Posterior cingulate gyrus (tissue), 11 donors: ENCODE measurements around the gene PLAGL2.
"Not testable (repeated sequence)": the region's sequence is repeated elsewhere in the genome, so short reads cannot be mapped to it uniquely, and the experiment has no call there.

Experiments
- DNase-seq, 10 donors: peaks; one replicate each; pipeline versions ENCODE4 v3.0.0 to v3.0.0-alpha.2; 2020 to 2021; ENCODE audit warnings: mixed read lengths in 3 of 10
- intact Hi-C: fragments of 100-400 bp; cut with DNase I; formaldehyde crosslinking; loops from one replicate; pipeline ENCODE4 v1.15.1; 2023

Gene PLAGL2, protein sequence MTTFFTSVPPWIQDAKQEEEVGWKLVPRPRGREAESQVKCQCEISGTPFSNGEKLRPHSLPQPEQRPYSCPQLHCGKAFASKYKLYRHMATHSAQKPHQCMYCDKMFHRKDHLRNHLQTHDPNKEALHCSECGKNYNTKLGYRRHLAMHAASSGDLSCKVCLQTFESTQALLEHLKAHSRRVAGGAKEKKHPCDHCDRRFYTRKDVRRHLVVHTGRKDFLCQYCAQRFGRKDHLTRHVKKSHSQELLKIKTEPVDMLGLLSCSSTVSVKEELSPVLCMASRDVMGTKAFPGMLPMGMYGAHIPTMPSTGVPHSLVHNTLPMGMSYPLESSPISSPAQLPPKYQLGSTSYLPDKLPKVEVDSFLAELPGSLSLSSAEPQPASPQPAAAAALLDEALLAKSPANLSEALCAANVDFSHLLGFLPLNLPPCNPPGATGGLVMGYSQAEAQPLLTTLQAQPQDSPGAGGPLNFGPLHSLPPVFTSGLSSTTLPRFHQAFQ

DNA sequence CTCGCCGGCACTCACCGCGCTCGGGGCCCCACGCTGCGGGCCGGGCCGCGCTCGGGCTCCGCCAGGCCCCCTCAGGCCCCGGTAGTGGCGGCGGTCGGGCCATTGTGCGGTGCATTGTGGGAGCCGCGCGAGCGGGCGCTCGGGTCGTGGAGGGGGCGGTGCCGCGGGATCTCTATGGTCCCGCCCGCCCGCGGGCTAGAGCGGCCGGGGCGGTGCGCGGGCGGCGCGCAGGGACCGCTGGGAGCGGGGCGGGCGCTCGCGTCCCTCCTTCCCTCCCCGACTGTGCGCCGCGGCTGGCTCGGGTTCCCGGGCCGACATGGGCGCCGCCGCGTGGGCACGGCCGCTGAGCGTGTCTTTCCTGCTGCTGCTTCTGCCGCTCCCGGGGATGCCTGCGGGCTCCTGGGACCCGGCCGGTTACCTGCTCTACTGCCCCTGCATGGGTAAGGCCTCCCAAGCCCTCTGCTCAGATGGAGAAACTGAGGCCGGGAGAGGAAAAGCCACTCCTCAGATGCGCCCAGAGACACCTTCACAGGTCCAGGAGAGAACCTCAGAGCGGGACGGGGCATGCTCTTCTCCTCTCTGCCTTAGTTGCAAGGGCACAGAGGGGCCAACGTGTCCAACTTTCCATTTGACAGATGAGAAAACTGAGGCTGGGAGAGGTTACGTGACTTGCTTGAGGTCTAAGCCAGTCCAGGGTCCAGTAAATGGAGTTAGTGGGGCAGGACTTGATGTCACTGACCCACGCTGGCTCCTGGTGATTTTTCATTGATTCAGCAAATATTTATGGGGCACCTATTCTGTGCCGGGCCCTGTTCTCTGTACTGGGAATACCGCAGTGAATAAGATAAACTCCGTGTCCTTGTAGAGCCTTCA is at the start of gene PLAGL2, which contains the start of gene POFUT1:
Gene PLAGL2 (minus strand): TSS at position 118 of the 873 bp plus-strand sequence. CDS start 5,565 bp downstream, outside the sequence.
Gene POFUT1 (plus strand): TSS at position 255 of the 873 bp plus-strand sequence. CDS start 62 bp downstream, at position 317.
- peak; percentile 85 to 98 (median 88) for DNase-seq
- intact Hi-C loops = loop anchor here (1.0 to 10.0 kb wide), 5 partner anchors 69 to 383 kb away; partner anchors contain the start of genes ASXL1, KIF3B and TM9SF4

DNA sequence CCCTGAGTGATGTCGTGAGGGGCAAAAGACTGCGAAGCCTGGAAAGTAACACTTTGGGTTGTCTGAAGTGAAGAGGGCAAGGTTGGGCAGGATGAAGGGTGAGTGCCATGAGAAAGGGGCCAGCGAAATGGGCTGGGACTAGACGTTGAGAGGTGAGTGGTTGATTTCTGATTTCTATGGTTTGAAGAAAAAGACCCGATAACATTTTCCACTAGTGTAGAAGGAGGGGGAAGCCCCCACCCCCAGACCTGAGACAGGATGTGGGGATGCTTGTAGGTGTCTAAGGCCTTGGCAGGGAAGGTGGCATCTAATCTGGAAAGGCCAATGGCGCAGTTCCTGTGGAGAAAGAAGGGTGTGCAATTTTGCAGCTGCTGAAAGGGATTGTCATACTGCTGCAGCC is 44.6 kb upstream of the PLAGL2 start:
- intact Hi-C loops = no loop called here
- DNase-seq = peak in 1 of 10 donors; percentile 2

DNA sequence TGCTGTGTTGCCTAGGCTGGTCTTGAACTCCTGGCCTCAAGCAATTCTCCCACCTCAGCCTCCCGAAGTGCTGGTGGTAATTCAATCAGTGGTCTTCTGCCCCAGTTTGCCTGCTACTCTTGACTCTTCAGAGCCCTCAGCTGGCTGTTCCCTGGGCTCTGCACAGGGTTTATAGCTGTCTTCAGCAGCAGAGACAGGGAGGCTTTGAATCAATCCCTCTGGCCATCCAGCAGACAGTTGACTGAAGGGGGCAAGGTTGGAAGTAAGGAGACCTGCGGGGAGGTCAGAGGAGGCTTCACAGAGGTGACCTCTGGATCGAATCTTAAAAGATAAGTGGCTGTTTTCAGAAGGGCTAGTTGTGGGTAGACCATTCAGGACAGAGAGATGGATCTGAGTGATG is 43.9 kb upstream of the PLAGL2 start:
- intact Hi-C loops = no loop called here
- peak in 1 of 10 donors; percentile 3 for DNase-seq

DNA sequence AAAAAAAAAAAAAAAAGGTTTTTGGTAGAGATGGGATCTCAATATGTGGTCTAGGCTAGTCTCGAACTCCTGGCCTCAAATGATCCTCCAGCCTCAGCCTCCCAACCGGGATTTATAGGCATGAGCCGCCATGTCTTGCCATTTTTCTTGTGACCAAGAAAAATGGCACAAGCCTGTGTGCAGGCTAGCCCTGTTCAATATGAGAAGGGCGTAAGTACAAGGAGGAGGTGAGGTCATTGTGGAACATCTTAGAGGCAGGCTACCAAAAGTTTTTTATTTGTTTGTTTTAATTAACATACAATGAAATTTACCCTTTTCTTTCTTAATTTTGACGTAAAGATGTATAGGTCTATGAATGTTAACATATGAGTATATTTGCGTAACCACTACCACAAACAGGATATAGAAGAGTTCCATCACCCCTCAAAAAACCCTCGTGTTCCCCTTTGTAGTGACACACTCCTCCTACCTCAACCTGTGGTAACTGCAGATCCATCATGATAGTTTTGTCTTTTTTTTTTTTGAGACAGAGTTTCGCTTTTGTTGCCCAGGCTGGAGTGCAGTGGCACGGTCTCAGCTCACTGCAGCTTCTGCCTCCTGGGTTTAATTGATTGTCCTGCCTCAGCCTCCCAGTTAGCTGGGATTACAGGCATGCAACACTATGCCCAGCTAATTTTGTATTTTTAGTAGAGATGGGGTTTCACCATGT is 41.6 kb upstream of the PLAGL2 start:
- intact Hi-C loops = no loop called here
- peak in 2 of 10 donors; percentile 4 to 31 for DNase-seq

DNA sequence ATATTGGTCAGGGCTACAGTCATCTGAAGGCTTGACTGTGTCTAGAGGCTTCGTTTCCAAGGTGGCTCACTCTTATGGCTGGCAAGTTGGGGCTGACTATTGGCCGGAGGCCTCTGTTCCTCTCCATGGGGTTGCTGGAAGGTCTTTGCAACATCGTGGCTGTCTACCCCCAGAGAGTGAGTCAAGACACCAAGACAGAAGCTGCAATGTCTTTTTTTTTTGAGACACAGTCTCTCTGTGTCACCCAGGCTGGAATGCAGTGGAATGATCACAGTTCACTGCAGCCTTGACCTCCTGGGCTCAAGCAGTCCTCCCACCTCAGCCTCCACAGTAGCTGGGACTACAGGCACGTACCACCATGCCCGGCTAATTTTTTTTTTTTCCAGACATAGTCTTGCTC is 40.5 kb upstream of the PLAGL2 start:
- intact Hi-C loops = no loop called here
- DNase-seq = peak in 2 of 10 donors; percentile 22 to 24

DNA sequence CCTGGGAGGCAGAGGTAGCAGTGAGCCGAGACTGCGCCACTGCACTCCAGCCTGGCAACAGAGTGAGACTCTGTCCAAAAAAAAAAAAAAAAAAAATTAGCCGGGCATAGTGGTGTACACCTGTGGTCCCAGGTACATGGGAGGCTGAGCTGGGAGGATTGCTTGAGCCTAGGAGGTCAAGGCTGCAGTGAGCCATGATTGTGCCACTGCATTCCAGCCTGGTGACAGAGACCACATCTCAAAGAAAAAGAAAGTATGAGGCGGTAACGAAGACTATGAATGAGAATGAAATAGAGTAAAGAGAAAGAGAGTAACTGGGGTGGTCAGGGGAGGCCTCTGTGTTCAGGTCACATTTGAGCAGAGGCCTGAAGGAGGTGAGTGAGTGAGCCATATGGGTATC is 38.7 kb upstream of the PLAGL2 start:
- intact Hi-C loops = not testable (repeated sequence)
- peak in 2 of 10 donors; percentile 25 to 40 for DNase-seq

DNA sequence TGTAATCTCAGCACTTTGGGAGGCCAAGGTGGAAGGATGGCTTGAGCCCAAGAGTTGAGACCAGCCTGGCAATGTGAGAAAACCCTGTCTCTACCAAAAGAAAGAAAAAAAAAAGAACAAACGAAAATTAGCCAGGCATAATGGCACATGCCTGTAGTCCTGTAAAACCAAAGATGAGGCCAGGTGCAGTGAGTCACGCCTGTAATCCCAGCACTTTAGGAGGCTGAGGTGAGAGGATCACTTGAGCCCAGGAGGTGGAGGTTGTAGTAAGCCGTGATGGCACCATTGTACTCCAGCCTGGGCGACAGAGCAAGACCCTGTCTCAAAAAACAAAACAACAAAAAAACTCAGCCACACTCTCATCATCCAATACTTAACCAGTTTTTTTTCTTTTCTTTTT is 37.4 kb upstream of the PLAGL2 start:
- intact Hi-C loops = no loop called here
- peak in 2 of 10 donors; percentile 18 to 22 for DNase-seq

DNA sequence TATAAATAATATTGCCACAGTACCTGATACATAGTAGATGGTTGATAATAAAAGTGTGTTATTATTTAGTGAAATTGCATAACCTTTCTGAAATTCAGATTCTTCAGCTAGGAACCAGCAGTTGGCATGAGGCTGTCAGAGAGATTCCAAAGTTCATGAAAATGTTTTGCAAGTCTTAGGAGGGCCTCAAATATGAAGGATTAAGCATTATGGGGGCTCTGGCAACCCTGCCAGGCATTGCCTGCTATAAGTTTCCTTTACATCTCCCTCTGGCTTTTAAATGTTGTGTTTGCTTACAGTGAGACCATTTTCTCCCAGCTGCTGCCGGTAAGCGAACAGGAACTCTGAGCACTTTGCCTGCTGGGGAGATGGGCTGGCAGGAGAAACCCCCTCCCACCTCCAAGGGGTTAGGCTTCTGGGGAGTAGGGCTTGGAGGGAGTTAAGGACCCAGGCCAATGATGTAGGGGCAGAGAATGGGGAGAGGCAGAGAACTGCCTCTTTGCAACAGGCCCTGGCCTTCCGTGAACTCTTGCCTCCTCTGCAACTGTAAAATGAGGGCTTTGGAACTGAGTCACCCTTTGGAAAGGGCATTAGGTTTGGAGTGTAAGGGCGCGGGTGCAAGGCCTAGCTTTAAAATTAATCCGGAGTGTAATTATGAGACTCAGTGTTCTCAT is 36.7 kb upstream of the PLAGL2 start:
- intact Hi-C loops = no loop called here
- peak in 1 of 10 donors; percentile 3 for DNase-seq

DNA sequence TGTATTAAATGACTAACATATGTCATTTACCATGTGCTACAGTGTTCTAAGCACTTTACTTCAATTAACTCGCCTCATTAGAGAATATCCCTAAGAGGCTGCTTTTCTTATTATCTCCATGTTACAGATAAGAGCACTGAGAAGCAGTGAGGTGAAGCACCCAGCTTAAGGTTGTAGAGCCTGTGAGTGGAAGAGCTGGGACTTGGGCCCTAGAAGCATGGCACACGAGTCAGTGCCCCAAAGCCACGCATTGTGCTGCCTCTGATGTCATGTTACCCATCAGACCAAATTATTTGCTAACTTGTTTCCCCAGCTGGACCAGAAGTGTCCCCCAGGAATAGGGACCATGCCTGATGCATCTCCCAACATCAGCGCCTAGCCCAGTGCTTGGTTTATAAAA is 34.3 kb upstream of the PLAGL2 start:
- intact Hi-C loops = no loop called here
- DNase-seq = peak in 2 of 10 donors; percentile 4

DNA sequence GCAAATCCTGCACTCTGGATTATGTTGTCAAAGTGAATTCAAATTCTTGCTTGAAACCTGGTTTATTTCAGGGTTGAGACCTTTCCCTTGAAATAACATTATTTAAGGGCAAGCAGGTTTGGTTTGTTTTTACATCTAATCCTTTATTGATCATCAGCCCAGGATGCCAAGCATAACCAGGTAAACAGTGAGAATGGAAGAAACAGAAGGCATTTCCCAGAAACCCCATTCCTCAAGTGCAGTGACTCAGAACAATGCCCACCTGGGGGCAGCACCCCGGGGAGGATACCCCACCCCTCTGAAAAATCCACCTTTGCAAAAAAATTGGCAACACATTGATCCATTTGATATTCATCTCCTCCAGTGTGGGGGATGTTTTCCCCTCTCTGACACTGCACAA is 32.7 kb upstream of the PLAGL2 start:
- intact Hi-C loops = no loop called here
- DNase-seq = peak in 2 of 10 donors; percentile 2 to 44

DNA sequence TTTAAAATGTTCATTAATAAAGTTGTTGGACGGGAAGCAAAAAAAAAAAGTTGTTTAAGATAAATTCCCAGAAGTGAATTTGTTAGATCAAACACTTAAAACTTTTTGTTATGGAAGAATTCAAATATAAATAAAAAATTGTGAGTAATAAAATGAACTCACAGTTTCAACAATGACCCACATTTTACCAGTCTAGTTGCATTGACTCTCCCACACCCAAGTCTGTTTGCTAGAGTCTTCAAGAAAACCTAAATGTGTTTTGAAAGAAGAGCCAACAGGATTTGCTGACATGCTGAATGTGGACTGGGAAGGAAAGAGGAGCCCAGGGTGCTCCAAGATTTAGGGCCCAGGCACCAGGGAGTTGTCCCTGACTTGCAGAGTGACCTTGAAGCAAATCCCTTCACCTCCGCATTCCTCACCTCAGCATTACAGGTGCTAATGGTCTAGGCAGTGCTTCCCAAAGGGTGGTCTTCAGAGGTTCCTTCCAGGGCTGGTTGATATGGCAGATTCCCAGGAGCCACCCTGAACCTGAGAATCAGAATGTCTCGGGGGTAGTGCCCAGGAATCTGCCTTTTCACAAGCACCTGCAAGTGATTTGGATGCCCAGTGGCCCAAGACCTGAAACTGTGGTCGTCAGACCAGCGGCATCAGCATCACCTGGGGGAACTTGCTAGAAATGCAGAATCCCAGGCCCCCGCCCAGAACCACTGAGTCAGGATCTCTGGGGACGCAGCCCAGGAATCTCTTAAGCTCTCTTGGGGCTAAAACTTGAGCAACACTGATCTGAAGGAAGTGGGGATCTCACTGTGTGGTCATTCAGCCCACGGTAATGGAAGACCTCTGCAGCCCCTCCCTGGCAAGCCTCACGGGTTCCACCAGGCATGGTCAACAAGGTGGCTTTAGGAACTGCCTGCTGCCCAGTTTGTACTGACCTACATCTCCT is 31.2 kb upstream of the PLAGL2 start:
- peak in 2 of 10 donors; percentile 32 to 68 for DNase-seq
- intact Hi-C loops = no loop called here

DNA sequence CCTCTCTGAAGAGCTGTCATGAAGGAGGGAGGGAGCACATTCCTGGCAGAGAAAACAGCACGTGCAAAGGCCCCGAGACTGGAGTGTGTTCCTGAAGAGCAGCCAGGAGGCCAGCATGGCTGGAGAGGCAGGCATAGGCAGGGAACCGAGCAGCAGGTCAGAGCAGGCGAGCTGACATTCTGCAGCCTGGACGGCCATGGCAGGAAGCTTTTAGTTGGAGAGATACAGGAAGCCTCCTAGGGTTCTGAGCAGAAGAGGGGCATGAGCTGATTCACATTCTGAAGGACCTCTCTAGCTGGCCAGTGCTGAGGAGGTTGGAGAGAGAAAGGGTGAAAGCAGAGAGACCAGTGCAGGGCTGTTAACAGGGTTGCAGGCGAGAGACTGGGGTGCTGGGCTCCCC is 29.9 kb upstream of the PLAGL2 start:
- DNase-seq = peak in 2 of 10 donors; percentile 17 to 62
- intact Hi-C loops = no loop called here

DNA sequence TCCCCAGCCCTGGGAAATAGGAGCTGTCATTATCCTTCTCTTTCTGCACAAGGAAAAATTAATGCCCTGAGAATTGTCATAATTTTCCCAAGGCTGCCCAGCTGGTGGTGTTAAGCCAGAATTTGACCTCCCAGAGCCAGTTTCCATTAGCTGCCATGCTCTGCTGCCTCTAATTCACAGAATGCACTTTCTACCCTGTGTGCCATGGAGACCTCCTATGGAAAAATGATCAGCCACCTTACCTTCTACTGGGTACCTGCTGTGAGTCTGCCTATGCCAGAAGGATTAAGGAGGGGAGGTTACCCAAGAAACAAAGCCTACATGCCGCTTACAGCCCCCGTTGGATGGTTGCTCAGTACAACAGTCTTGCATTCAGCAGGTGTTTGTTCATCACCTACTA is 29.3 kb upstream of the PLAGL2 start:
- intact Hi-C loops = no loop called here

DNA sequence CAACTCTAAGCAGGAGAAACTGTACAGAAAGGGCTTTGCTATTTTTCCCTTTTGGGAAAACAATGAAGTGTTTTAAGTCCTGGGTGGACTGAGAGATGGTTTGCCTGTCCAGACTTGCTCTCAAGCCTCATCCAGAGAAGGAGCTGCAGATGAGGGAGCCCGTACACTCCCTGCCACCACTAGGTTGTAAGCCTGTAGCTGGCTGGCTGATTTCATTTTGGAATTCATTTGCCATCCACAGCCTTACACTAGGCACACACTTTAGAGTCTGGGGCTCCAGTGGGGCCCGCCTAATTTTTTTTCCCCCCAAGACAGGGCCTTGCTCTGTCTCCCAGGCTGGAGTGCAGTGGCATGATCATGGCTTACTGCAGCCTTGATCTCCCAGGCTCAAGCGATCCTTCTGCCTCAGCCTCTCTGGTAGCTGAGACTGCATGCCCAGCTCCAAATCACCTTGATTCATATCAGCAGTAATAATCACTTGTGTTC is 28.5 kb upstream of the PLAGL2 start:
- intact Hi-C loops = no loop called here
- DNase-seq = peak in 2 of 10 donors; percentile 21 to 49

More for the DNA sequence above, 29.3 kb upstream of the PLAGL2 start:
- DNase-seq = peak in 1 of 10 donors; percentile 5

DNA sequence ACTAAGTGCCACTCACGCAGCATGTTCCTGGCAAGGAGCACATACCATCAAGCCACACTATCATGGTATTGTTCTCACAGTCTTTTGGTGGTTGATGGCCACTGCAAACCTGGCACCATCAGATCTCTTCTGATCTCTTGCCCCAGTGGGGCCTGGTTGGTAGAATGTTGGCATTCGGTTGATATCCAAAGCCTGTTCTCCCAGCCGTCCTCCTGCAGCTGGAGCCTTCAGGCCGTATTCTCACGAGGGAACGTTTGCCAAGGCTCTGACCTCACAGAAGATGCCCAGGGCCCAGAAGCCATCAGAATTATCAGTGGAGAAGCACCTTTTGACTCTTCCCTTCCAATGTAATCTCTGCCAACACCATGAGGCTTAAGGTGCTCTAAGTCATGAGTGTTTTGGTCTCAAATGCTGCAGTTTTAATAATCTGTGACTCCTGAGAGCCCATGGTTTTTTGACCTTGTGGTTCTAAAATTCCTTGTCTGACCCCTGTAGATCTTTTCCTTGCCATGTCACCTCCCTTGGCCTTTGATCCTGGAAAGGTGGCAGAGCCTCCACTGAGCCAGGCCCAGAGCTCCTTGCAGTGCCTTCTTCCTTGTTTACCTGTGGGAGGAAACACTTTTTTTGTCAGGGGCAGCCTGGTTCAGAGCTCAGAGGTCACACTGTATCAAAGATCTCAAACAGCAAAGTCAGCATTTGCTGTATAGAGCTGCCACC is 27.9 kb upstream of the PLAGL2 start:
- intact Hi-C loops = no loop called here
- DNase-seq = peak in 2 of 10 donors; percentile 9 to 59

DNA sequence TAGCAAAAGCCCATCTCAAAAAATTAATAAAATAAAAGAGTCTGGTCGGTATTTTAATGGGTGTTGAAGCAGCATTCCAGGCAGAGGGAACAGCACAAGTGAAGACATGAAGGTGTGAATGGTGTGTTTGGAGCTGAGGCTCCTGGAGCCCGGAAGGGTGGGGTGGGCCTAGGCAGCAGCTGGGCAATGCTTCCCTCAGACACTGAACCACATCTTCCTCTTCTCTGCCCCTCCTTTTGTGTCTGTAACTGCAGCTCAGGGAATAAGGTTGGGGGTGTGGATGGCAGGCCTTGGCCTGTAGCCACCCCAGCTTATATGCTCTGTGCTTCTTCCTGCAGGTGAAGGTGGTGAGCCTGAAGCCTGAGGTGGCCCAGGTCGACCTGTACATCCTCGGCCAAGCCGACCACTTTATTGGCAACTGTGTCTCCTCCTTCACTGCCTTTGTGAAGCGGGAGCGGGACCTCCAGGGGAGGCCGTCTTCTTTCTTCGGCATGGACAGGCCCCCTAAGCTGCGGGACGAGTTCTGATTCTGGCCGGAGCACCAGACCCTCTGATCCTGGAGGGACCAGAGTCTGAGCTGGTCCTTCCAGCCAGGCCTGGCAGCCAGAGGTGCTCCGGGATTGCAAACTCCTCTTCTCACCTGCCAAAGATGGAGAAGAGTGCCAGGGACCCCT is 26.7 kb upstream of the PLAGL2 start:
- peak in 3 of 10 donors; percentile 35 to 84 (median 55) for DNase-seq
- intact Hi-C loops = no loop called here

DNA sequence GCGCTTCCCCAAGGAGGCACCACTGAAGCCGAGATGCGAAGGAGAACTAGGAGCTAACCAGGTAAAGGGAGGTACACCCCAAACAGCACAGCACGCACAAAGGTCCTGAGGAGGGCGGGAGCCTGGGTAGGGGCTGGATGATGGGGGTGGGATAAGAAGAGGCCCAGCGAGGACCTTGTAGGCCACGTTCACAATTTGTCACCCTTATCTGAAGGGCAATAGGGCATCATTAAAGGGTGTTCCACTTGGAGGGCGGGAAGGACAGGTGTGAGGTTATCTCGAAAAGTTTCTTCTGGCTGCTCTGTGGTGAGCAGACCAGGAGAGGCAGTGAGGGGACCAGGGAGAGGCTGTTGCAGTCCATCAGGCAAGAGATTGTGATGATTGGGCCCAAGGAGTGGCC is 25.7 kb upstream of the PLAGL2 start:
- DNase-seq = peak in 1 of 10 donors; percentile 57
- intact Hi-C loops = no loop called here
